ENCODE measurements around the gene SLC38A3. TPM values are rescaled to one million over a fixed set of nuclear protein-coding genes. Genes with fewer than 3 reads are reported as not detected.

SLC38A3 gene
- total RNA-seq, 2 donors from 2014 or later = 0.28 TPM; not detected in 1

- peak; percentile 61 for ATAC-seq (ENCODE audit: insufficient number of reproducible peaks, low FRiP score, low read depth)
- H3K27me3 ChIP-seq (replicated peaks; ENCODE audit: insufficient read depth) = no peaks in the 10 kb centered on the region
- H3K4me3 ChIP-seq = peak overlapping the region; percentile 57
Observed at GRCh38 chr3:50163572-50164455, 41.3 kb upstream of the SLC38A3 start.

GRCh38 chr3:50164481-50164880, 40.6 kb upstream of the SLC38A3 start:
- Histone ChIP-seq H3K4me1 (ENCODE audit: control insufficient read depth in 1 of 2, low read depth in 2 of 2) (peaks cover 49 to 95% of the 10 kb centered on the region in 2 donors), H3K9me3 (no peaks in the 10 kb centered on the region), H3K36me3 (no peaks in the 10 kb centered on the region), H3K4me3 (peak overlapping the region; percentile 57), H3K27me3 (replicated peaks; ENCODE audit: insufficient read depth) (no peaks in the 10 kb centered on the region), H3K27ac (peak overlapping the region; percentile 83 to 92)
- ATAC-seq (ENCODE audit: insufficient number of reproducible peaks, low FRiP score, low read depth) = no peak
- no peak for TF ChIP-seq CTCF (IDR thresholded peaks at IDR 0.05)
- no peak for DNase-seq (ENCODE audit: low spot score)

More at GRCh38 chr3:50163572-50164455, 41.3 kb upstream of the SLC38A3 start:
- peak; percentile 80 for DNase-seq (ENCODE audit: low spot score)
- Histone ChIP-seq H3K9me3 (no peaks in the 10 kb centered on the region), H3K36me3 (no peaks in the 10 kb centered on the region), H3K27ac (peak overlapping the region; percentile 83 to 92), H3K4me1 (ENCODE audit: control insufficient read depth in 1 of 2, low read depth in 2 of 2) (peaks cover 49 to 95% of the 10 kb centered on the region in 2 donors)
- TF ChIP-seq CTCF (IDR thresholded peaks at IDR 0.05) = no peak

- DNase-seq (ENCODE audit: low spot score) = no peak
- peak; percentile 45 for ATAC-seq (ENCODE audit: insufficient number of reproducible peaks, low FRiP score, low read depth)
- peaks cover 49 to 94% of the 10 kb centered on the region in 2 donors for H3K4me1 ChIP-seq (ENCODE audit: control insufficient read depth in 1 of 2, low read depth in 2 of 2)
- H3K4me3 ChIP-seq = peak overlapping the region; percentile 57
- peak overlapping the region; percentile 83 to 92 for H3K27ac ChIP-seq
- no peaks in the 10 kb centered on the region for H3K36me3 ChIP-seq
- no peaks in the 10 kb centered on the region for H3K9me3 ChIP-seq
- no peak for TF ChIP-seq CTCF (IDR thresholded peaks at IDR 0.05)
- H3K27me3 ChIP-seq (replicated peaks; ENCODE audit: insufficient read depth) = no peaks in the 10 kb centered on the region
Observed at GRCh38 chr3:50164984-50165909, 39.8 kb upstream of the SLC38A3 start.

GRCh38 chr3:50165910-50166538, 39.0 kb upstream of the SLC38A3 start:
- Histone ChIP-seq H3K4me3 (peak overlapping the region; percentile 57), H3K27me3 (replicated peaks; ENCODE audit: insufficient read depth) (no peaks in the 10 kb centered on the region), H3K27ac (peak overlapping the region; percentile 83 to 92), H3K4me1 (ENCODE audit: control insufficient read depth in 1 of 2, low read depth in 2 of 2) (peaks cover 49 to 91% of the 10 kb centered on the region in 2 donors), H3K36me3 (no peaks in the 10 kb centered on the region), H3K9me3 (no peaks in the 10 kb centered on the region)
- TF ChIP-seq CTCF (IDR thresholded peaks at IDR 0.05) = no peak
- DNase-seq (ENCODE audit: low spot score) (no peak), ATAC-seq (ENCODE audit: insufficient number of reproducible peaks, low FRiP score, low read depth) (no peak)

Data from thoracic aorta (tissue), 2 donors.